ENCODE data around the gene ATP13A5.

The ATP13A5 gene

GRCh38 chr3:193388361-193388760 is 9.8 kb upstream of the ATP13A5 start:
- no peaks in the 10 kb centered on the region for H3K9me3 ChIP-seq

GRCh38 chr3:193387596-193387995 is 9.0 kb upstream of the ATP13A5 start:
- TF ChIP-seq, protein P1, sequence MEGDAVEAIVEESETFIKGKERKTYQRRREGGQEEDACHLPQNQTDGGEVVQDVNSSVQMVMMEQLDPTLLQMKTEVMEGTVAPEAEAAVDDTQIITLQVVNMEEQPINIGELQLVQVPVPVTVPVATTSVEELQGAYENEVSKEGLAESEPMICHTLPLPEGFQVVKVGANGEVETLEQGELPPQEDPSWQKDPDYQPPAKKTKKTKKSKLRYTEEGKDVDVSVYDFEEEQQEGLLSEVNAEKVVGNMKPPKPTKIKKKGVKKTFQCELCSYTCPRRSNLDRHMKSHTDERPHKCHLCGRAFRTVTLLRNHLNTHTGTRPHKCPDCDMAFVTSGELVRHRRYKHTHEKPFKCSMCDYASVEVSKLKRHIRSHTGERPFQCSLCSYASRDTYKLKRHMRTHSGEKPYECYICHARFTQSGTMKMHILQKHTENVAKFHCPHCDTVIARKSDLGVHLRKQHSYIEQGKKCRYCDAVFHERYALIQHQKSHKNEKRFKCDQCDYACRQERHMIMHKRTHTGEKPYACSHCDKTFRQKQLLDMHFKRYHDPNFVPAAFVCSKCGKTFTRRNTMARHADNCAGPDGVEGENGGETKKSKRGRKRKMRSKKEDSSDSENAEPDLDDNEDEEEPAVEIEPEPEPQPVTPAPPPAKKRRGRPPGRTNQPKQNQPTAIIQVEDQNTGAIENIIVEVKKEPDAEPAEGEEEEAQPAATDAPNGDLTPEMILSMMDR (IDR thresholded peaks at IDR 0.05): no peak
- Histone ChIP-seq H3K36me3 (no peaks in the 10 kb centered on the region), H3K27me3 (no peaks in the 10 kb centered on the region), H3K27ac (no peak overlapping the region), H3K4me3 (ENCODE audit: low read depth in 1 of 2, low read length in 1 of 2) (no peak overlapping the region), H3K4me1 (ENCODE audit: control insufficient read depth in 1 of 2, insufficient read depth in 1 of 2, low read depth in 1 of 2, low read length in 1 of 2) (no peaks in the 10 kb centered on the region), H3K9me3 (no peaks in the 10 kb centered on the region)

More at GRCh38 chr3:193388361-193388760, 9.8 kb upstream of the ATP13A5 start:
- no peak overlapping the region for H3K4me3 ChIP-seq (ENCODE audit: low read depth in 1 of 2, low read length in 1 of 2)
- H3K4me1 ChIP-seq (ENCODE audit: control insufficient read depth in 1 of 2, insufficient read depth in 1 of 2, low read depth in 1 of 2, low read length in 1 of 2): no peaks in the 10 kb centered on the region
- H3K27me3 ChIP-seq: no peaks in the 10 kb centered on the region
- no peaks in the 10 kb centered on the region for H3K36me3 ChIP-seq
- no peak overlapping the region for H3K27ac ChIP-seq
- TF ChIP-seq, protein P1 (IDR thresholded peaks at IDR 0.05): no peak

DNA sequence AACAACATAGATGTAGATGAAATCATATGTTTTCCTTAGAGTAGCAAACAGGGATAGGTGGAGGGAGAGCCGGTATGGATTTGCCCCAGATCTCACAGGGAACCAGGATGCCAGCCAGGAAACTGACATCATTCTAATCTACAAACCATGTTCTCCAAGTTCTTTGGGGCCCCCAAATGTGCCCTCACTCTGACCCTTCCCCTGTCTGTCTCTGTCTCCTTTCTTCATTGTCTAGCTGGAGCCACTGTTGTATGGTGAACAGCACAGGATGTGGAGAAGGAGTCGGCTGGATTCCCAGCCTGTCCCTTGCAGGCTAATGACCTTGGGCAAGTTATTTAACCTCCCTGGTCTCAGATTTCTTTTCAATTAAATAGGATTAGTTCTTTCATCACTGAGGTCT is 962 bp downstream of the ATP13A5 start:
- Histone ChIP-seq H3K9me3 (no peaks in the 10 kb centered on the region), H3K27ac (no peak overlapping the region), H3K27me3 (no peaks in the 10 kb centered on the region), H3K36me3 (no peaks in the 10 kb centered on the region), H3K4me1 (ENCODE audit: control insufficient read depth in 1 of 2, insufficient read depth in 1 of 2, low read depth in 1 of 2, low read length in 1 of 2) (no peaks in the 10 kb centered on the region), H3K4me3 (ENCODE audit: low read depth in 1 of 2, low read length in 1 of 2) (no peak overlapping the region)
- TF ChIP-seq, protein P1 (IDR thresholded peaks at IDR 0.05): no peak

- H3K4me1 ChIP-seq (ENCODE audit: control insufficient read depth in 1 of 2, insufficient read depth in 1 of 2, low read depth in 1 of 2, low read length in 1 of 2): no peaks in the 10 kb centered on the region
- TF ChIP-seq, protein P1 (IDR thresholded peaks at IDR 0.05): no peak
These were observed 2.9 kb downstream of the ATP13A5 start for GRCh38 chr3:193375614-193376013.

GRCh38 chr3:193372783-193373182 is 5.8 kb downstream of the ATP13A5 start:
- Histone ChIP-seq H3K9me3 (no peaks in the 10 kb centered on the region), H3K36me3 (no peaks in the 10 kb centered on the region), H3K27me3 (no peaks in the 10 kb centered on the region), H3K4me3 (ENCODE audit: low read depth in 1 of 2, low read length in 1 of 2) (no peak overlapping the region), H3K4me1 (ENCODE audit: control insufficient read depth in 1 of 2, insufficient read depth in 1 of 2, low read depth in 1 of 2, low read length in 1 of 2) (no peaks in the 10 kb centered on the region), H3K27ac (no peak overlapping the region)
- TF ChIP-seq, protein P1 (IDR thresholded peaks at IDR 0.05): no peak

More at GRCh38 chr3:193375614-193376013, 2.9 kb downstream of the ATP13A5 start:
- Histone ChIP-seq H3K4me3 (ENCODE audit: low read depth in 1 of 2, low read length in 1 of 2) (no peak overlapping the region), H3K27ac (no peak overlapping the region), H3K36me3 (no peaks in the 10 kb centered on the region), H3K27me3 (no peaks in the 10 kb centered on the region), H3K9me3 (no peaks in the 10 kb centered on the region)

- no peaks in the 10 kb centered on the region for H3K27me3 ChIP-seq
- no peaks in the 10 kb centered on the region for H3K36me3 ChIP-seq
- no peak overlapping the region for H3K4me3 ChIP-seq (ENCODE audit: low read depth in 1 of 2, low read length in 1 of 2)
These were observed 10.7 kb downstream of the ATP13A5 start for GRCh38 chr3:193367868-193368267.

More at GRCh38 chr3:193367868-193368267, 10.7 kb downstream of the ATP13A5 start:
- Histone ChIP-seq H3K27ac (no peak overlapping the region), H3K4me1 (ENCODE audit: control insufficient read depth in 1 of 2, insufficient read depth in 1 of 2, low read depth in 1 of 2, low read length in 1 of 2) (no peaks in the 10 kb centered on the region), H3K9me3 (no peaks in the 10 kb centered on the region)
- TF ChIP-seq, protein P1 (IDR thresholded peaks at IDR 0.05): no peak

All from neutrophil (primary cell).